Measurements from ENCODE around the gene NANS.

GRCh38 chr9:98128316-98128715 is 71.8 kb downstream of the NANS start:
- TF ChIP-seq AR (CRISPR knock-in tag; IDR thresholded peaks at IDR 0.05) (no peak), USF2 (CRISPR knock-in tag; IDR thresholded peaks at IDR 0.05) (no peak), CTCF (IDR thresholded peaks at IDR 0.05) (no peak), TEAD1 (CRISPR knock-in tag; IDR thresholded peaks at IDR 0.05) (no peak), FOXK1 (CRISPR knock-in tag; IDR thresholded peaks at IDR 0.05) (no peak), FOXP1 (CRISPR knock-in tag; IDR thresholded peaks at IDR 0.05; ENCODE audit: borderline replicate concordance) (no peak), RELA (CRISPR knock-in tag; IDR thresholded peaks at IDR 0.05; ENCODE audit: borderline replicate concordance) (no peak), ZNF396 (CRISPR knock-in tag; IDR thresholded peaks at IDR 0.05; ENCODE audit: borderline replicate concordance) (no peak)
